Measurements from ENCODE around the gene ERAS.

ERAS gene

DNA sequence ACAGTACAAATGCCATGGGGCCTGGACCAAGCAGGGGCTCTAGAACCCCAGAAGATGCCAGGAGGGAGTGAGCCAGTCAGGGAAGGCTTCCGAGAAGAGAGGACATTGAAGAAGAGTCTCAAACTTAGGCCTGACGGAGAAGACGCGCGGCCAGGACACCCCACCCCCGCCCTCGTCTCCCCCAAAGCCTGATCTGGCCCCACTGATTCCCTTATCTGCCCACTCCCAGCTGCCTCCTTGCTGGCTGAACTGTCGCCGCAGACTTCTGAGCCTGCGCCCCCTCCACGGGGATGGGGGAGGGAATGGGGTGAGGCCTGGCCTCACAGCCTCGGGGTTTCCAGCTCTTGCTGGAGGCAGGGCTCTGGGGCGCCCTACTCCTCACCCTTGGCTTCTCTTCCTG lies 43.5 kb upstream of the ERAS start:
- H2BK120ac ChIP-seq (ENCODE audit: low read depth, low read length) = no peak overlapping the region
- no peak overlapping the region for H3K18ac ChIP-seq (ENCODE audit: low read length)
- H3K4me2 ChIP-seq (ENCODE audit: low read length) = no peak overlapping the region
- no peak overlapping the region for H3K9ac ChIP-seq (ENCODE audit: low read length)
- H3K79me2 ChIP-seq (ENCODE audit: control insufficient read depth, insufficient read depth, low read length) = no peaks in the 10 kb centered on the region
- H3K27ac ChIP-seq (ENCODE audit: low read depth, low read length) = no peak overlapping the region
- WGBS (ENCODE audit: extremely low coverage, insufficient coverage, low lambda C conversion rate) = no CpG with 5 or more reads among the region's 13 CpGs
- no peaks in the 10 kb centered on the region for H3K4me1 ChIP-seq (ENCODE audit: control insufficient read depth, low read depth, low read length)
- H3K56ac ChIP-seq (ENCODE audit: low read length) = no peak overlapping the region
- no peak overlapping the region for H2BK15ac ChIP-seq (replicated peaks; ENCODE audit: low read depth)
- no peak overlapping the region for H2BK5ac ChIP-seq (ENCODE audit: low read length)
- no peaks in the 10 kb centered on the region for H3K36me3 ChIP-seq (ENCODE audit: control insufficient read depth, insufficient read depth, low read length)
- H4K8ac ChIP-seq (ENCODE audit: low read depth, low read length) = no peak overlapping the region
- no peak overlapping the region for H3K4ac ChIP-seq (ENCODE audit: low read depth, low read length)
- H3K27me3 ChIP-seq (ENCODE audit: insufficient read depth, low read length, poor library complexity) = no peaks in the 10 kb centered on the region
- no peak overlapping the region for H3K23ac ChIP-seq (ENCODE audit: low read length)
- no peaks in the 10 kb centered on the region for H3K79me1 ChIP-seq (ENCODE audit: low read length)
- DNase-seq = no peak
- H3K4me3 ChIP-seq (ENCODE audit: low read length) = no peak overlapping the region
- no peak overlapping the region for H4K5ac ChIP-seq (ENCODE audit: low read length)
- H2AK5ac ChIP-seq (ENCODE audit: low read length) = no peak overlapping the region

DNA sequence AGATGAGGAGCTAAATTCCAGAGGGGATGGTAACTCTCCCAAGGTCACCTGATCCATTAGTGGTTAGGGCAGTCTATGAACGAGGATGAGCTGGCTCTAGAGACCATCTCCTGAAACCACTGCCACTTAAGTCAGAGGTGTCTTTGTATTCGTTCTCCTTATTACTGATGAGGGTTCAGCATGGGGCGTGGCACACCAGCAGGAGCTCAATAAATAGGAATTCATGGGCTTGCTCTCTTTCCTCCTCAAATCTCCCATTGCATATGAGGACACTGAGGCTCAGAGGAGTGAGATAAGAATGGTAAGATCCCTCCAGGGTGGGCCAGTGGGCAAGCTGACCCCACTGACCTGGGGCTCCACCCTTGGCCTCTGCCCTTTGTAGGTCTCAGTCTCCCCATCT lies 41.6 kb upstream of the ERAS start:
- Histone ChIP-seq H3K27ac (ENCODE audit: low read depth, low read length) (no peak overlapping the region), H4K8ac (ENCODE audit: low read depth, low read length) (no peak overlapping the region), H3K23ac (ENCODE audit: low read length) (no peak overlapping the region), H3K4me2 (ENCODE audit: low read length) (no peak overlapping the region), H3K4me3 (ENCODE audit: low read length) (no peak overlapping the region), H2BK120ac (ENCODE audit: low read depth, low read length) (no peak overlapping the region), H3K9ac (ENCODE audit: low read length) (no peak overlapping the region), H4K5ac (ENCODE audit: low read length) (no peak overlapping the region), H2AK5ac (ENCODE audit: low read length) (no peak overlapping the region), H2BK5ac (ENCODE audit: low read length) (no peak overlapping the region), H3K18ac (ENCODE audit: low read length) (no peak overlapping the region), H3K79me2 (ENCODE audit: control insufficient read depth, insufficient read depth, low read length) (no peaks in the 10 kb centered on the region), H3K27me3 (ENCODE audit: insufficient read depth, low read length, poor library complexity) (no peaks in the 10 kb centered on the region), H3K56ac (ENCODE audit: low read length) (no peak overlapping the region), H3K36me3 (ENCODE audit: control insufficient read depth, insufficient read depth, low read length) (no peaks in the 10 kb centered on the region), H2BK15ac (replicated peaks; ENCODE audit: low read depth) (no peak overlapping the region), H3K79me1 (ENCODE audit: low read length) (no peaks in the 10 kb centered on the region), H3K4me1 (ENCODE audit: control insufficient read depth, low read depth, low read length) (no peaks in the 10 kb centered on the region), H3K4ac (ENCODE audit: low read depth, low read length) (no peak overlapping the region)
- WGBS (ENCODE audit: extremely low coverage, insufficient coverage, low lambda C conversion rate) = no CpG with 5 or more reads among the region's 3 CpGs
- no peak for DNase-seq

DNA sequence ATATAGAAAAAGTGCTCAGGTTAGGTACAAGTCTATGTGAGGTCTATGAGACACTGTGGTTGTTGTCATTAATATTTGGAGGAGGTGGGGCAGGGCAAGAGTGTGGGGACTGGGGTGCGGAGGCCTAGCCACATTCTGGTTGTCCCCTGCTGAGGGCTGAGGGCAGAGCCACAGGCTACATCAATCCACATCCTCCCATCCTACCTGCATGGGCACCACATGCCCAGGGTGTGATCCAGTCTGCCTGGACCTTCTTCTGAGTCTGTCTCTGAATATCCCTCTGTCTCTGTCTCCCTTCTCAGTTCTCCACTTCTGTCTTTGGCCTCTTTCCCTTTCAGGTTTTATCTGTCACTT lies 41.1 kb upstream of the ERAS start:
- no peak overlapping the region for H3K4ac ChIP-seq (ENCODE audit: low read depth, low read length)
- no CpG with 5 or more reads among the region's 1 CpG for WGBS (ENCODE audit: extremely low coverage, insufficient coverage, low lambda C conversion rate)
- DNase-seq = no peak

DNA sequence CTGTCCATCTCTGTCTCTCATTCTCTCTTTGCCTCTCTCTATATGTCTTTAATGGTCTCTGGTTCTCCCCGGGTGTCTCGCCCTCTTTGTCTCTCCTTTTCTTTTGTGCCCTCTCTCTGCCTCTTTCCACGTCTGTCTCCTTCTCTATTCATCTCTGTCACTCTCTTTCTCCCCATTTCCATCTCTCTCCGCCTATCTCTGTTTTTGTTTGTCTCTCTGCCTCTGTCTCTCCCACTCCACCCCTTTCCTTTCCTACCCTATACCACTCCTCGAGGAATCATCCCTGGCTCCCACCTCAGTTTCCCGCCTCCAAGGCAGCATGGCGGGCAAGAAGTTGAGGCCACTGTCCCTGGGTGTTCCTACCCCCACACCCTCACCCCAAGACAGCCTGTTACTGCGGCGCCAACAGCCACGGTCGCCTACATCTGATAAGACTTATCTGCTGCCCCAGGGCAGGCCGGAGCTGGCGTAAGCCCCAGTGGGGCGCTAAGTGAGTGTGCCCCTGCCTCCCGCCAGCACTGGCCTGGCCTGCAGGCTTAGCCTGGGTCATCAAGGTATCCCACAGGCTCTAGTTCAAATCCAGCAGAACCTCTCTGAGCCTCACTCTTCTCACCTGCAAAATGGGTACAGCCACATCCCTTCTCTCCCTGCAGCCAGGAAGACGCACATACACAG lies 40.6 kb upstream of the ERAS start:
- Histone ChIP-seq H3K56ac (ENCODE audit: low read length) (no peak overlapping the region), H3K27me3 (ENCODE audit: insufficient read depth, low read length, poor library complexity) (no peaks in the 10 kb centered on the region), H3K36me3 (ENCODE audit: control insufficient read depth, insufficient read depth, low read length) (no peaks in the 10 kb centered on the region), H3K18ac (ENCODE audit: low read length) (no peak overlapping the region), H4K5ac (ENCODE audit: low read length) (no peak overlapping the region), H3K9ac (ENCODE audit: low read length) (no peak overlapping the region), H3K27ac (ENCODE audit: low read depth, low read length) (no peak overlapping the region), H3K79me2 (ENCODE audit: control insufficient read depth, insufficient read depth, low read length) (no peaks in the 10 kb centered on the region), H4K8ac (ENCODE audit: low read depth, low read length) (no peak overlapping the region), H3K4me2 (ENCODE audit: low read length) (no peak overlapping the region), H2BK5ac (ENCODE audit: low read length) (no peak overlapping the region), H3K23ac (ENCODE audit: low read length) (no peak overlapping the region), H3K4me1 (ENCODE audit: control insufficient read depth, low read depth, low read length) (no peaks in the 10 kb centered on the region), H3K79me1 (ENCODE audit: low read length) (no peaks in the 10 kb centered on the region), H3K4me3 (ENCODE audit: low read length) (no peak overlapping the region), H2BK120ac (ENCODE audit: low read depth, low read length) (no peak overlapping the region), H3K4ac (ENCODE audit: low read depth, low read length) (no peak overlapping the region), H2AK5ac (ENCODE audit: low read length) (no peak overlapping the region), H2BK15ac (replicated peaks; ENCODE audit: low read depth) (no peak overlapping the region)
- no peak for DNase-seq
- WGBS (ENCODE audit: extremely low coverage, insufficient coverage, low lambda C conversion rate) = no CpG with 5 or more reads among the region's 16 CpGs

More for the DNA sequence above, 41.1 kb upstream of the ERAS start:
- no peaks in the 10 kb centered on the region for H3K36me3 ChIP-seq (ENCODE audit: control insufficient read depth, insufficient read depth, low read length)
- H3K4me1 ChIP-seq (ENCODE audit: control insufficient read depth, low read depth, low read length) = no peaks in the 10 kb centered on the region
- H3K56ac ChIP-seq (ENCODE audit: low read length) = no peak overlapping the region
- no peaks in the 10 kb centered on the region for H3K27me3 ChIP-seq (ENCODE audit: insufficient read depth, low read length, poor library complexity)
- H4K8ac ChIP-seq (ENCODE audit: low read depth, low read length) = no peak overlapping the region
- H3K79me2 ChIP-seq (ENCODE audit: control insufficient read depth, insufficient read depth, low read length) = no peaks in the 10 kb centered on the region
- H2BK5ac ChIP-seq (ENCODE audit: low read length) = no peak overlapping the region
- H3K27ac ChIP-seq (ENCODE audit: low read depth, low read length) = no peak overlapping the region
- no peak overlapping the region for H2BK120ac ChIP-seq (ENCODE audit: low read depth, low read length)
- H3K79me1 ChIP-seq (ENCODE audit: low read length) = no peaks in the 10 kb centered on the region
- no peak overlapping the region for H3K18ac ChIP-seq (ENCODE audit: low read length)
- no peak overlapping the region for H2BK15ac ChIP-seq (replicated peaks; ENCODE audit: low read depth)
- H3K23ac ChIP-seq (ENCODE audit: low read length) = no peak overlapping the region
- H3K4me3 ChIP-seq (ENCODE audit: low read length) = no peak overlapping the region
- H2AK5ac ChIP-seq (ENCODE audit: low read length) = no peak overlapping the region
- H3K4me2 ChIP-seq (ENCODE audit: low read length) = no peak overlapping the region
- H3K9ac ChIP-seq (ENCODE audit: low read length) = no peak overlapping the region
- H4K5ac ChIP-seq (ENCODE audit: low read length) = no peak overlapping the region

DNA sequence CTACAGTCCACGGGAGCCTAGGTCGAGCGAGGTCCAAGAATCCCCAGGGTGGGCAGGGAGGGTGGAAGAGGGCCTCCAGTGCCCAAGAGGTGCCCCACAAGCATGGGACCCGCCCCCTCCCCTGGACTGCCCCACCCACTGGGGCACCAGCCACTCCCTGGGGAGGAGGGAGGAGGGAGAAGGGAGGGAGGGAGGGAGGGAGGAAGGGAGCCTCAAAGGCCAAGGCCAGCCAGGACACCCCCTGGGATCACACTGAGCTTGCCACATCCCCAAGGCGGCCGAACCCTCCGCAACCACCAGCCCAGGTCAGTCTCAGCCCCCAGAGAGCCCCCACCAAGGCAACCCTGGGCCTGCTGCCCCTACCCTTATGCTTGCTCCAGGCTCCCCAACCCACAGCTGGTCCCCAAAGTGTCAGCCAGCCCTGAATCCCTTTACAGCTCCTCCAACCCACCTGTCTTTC lies 39.9 kb upstream of the ERAS start, which contains the start of gene GATA1:
Gene GATA1 (plus strand): TSS at position 250 of the 460 bp plus-strand sequence. CDS start 4,520 bp downstream, outside the sequence.
- H3K79me1 ChIP-seq (ENCODE audit: low read length) = no peaks in the 10 kb centered on the region
- no peak within 1 kb of the TSS for H2BK15ac ChIP-seq (replicated peaks; ENCODE audit: low read depth)
- H3K9ac ChIP-seq (ENCODE audit: low read length) = no peak within 1 kb of the TSS
- no peak within 1 kb of the TSS for H3K27ac ChIP-seq (ENCODE audit: low read depth, low read length)
- WGBS (ENCODE audit: extremely low coverage, insufficient coverage, low lambda C conversion rate) = no CpG with 5 or more reads among the region's 7 CpGs
- no peak within 1 kb of the TSS for H3K23ac ChIP-seq (ENCODE audit: low read length)
- no peak within 1 kb of the TSS for H2BK120ac ChIP-seq (ENCODE audit: low read depth, low read length)
- no peaks in the 10 kb centered on the region for H3K4me1 ChIP-seq (ENCODE audit: control insufficient read depth, low read depth, low read length)
- no peak within 1 kb of the TSS for H2BK5ac ChIP-seq (ENCODE audit: low read length)
- no peaks in the 10 kb centered on the region for H3K36me3 ChIP-seq (ENCODE audit: control insufficient read depth, insufficient read depth, low read length)
- no peak within 1 kb of the TSS for H2AK5ac ChIP-seq (ENCODE audit: low read length)
- no peak for DNase-seq
- no peak within 1 kb of the TSS for H4K5ac ChIP-seq (ENCODE audit: low read length)
- H3K4me2 ChIP-seq (ENCODE audit: low read length) = no peak within 1 kb of the TSS
- no peak within 1 kb of the TSS for H3K18ac ChIP-seq (ENCODE audit: low read length)
- no peaks in the 10 kb centered on the region for H3K79me2 ChIP-seq (ENCODE audit: control insufficient read depth, insufficient read depth, low read length)
- H3K27me3 ChIP-seq (ENCODE audit: insufficient read depth, low read length, poor library complexity) = no peaks in the 10 kb centered on the region
- H3K56ac ChIP-seq (ENCODE audit: low read length) = no peak within 1 kb of the TSS
- no peak within 1 kb of the TSS for H3K4me3 ChIP-seq (ENCODE audit: low read length)
- no peak within 1 kb of the TSS for H4K8ac ChIP-seq (ENCODE audit: low read depth, low read length)
- H3K4ac ChIP-seq (ENCODE audit: low read depth, low read length) = no peak within 1 kb of the TSS
